MM.1S (cell line): Measurements from ENCODE around the gene UBN1.

ENCODE experiments used
- CTCF ChIP-seq: fragments of 300-600 bp; sonication (generic); IDR thresholded peaks from 2 replicates; pipeline ENCODE4 v1.5.1; 2016; ENCODE audit warnings: antibody characterized with exemption, low read length, mixed read lengths
- EZH2 ChIP-seq: fragments of 300-600 bp; sonication (generic); optimal IDR thresholded peaks from 2 replicates; pipeline ENCODE3; 2017; ENCODE audit warnings: low read depth, mild to moderate bottlenecking, antibody characterized with exemption, low read length, mixed read lengths
- EZH2phosphoT487 ChIP-seq: fragments of 300-600 bp; sonication (generic); IDR thresholded peaks from 2 replicates; pipeline ENCODE4 v1.6.1; 2018; ENCODE audit warnings: antibody characterized with exemption, low read length

- TF ChIP-seq CTCF (no peak), EZH2 (no peak), EZH2phosphoT487 (no peak)
Observed at GRCh38 chr16:4890686-4891085, 43.4 kb downstream of the UBN1 start.
